Dermis blood vessel endothelial cell (primary cell): ENCODE results near the gene ARHGAP12. TPM values are rescaled to one million over a fixed set of nuclear protein-coding genes. Genes with fewer than 3 reads are reported as not detected.

Experiments
- DNase-seq: peaks from one replicate; pipeline ENCODE4 v3.0.0; 2010
- total RNA-seq: library from RNA; depleted of rRNA; stranded (reverse); fragments of >200 nt; gene quantifications from 2 replicates; pipeline ENCODE4 v1.2.3, GENCODE V29; 2014

Gene ARHGAP12
- total RNA-seq, 1 donor from 2014 or later: 35.6 TPM

DNA sequence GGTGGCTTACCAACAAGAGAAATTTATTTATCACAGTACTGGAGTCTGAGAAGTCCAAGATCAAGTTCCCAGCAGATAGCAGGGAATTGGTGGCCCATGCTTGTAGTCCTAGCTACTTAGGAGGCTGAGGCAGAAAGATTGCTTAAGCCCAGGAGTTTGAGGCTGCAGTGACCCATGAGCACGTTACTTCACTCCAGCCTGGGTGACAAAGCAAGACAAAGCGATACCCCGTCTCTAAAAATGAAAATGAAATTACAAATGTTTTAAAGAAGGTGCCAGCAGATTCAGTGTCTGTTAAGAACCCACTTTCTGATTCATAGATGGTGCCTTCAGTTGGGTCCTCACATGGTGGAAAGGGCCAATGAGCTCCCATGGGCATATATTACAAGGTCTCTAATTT is 20.6 kb upstream of the ARHGAP12 start:
- DNase-seq: no peak

DNA sequence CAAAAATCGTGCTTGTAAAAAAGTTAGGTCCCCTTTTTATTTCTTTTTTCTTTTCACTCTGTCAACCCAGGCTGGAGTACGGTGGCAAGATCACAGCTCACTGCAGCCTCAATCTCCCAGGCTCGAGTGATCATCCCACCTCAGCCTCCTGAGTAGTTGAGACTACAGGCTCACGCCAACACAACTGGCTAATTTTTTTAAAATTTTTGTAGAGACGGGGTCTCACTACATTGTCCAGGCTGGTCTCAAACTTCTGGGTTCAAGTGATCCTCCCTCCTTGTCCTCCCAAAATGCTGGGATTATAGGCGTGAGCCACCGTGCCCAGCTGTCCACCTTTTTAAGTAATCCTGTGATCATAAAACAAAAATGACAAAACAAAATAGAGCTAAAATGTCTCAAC is 19.4 kb upstream of the ARHGAP12 start:
- DNase-seq: no peak

- DNase-seq: peak; percentile 83
Measured at GRCh38 chr10:31947144-31947926, 18.7 kb upstream of the ARHGAP12 start.

DNA sequence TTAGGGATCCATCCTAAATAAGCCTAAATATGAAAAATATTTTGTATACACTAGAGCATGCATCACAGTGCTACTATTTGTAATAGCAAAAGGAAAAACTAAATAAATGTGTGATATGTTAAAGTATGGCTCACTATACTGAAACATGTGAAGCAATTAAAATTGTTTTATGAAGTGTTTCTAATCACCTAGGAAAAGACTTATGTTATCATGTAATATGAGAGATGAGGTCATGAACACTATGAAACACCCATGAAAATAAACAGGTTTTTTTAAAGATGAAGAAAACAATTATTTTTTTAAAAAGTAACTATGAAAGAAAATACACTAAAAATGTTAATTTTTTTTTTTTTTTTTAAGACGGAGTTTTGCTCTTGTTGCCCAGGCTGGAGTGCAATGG is 16.8 kb upstream of the ARHGAP12 start:
- no peak for DNase-seq

DNA sequence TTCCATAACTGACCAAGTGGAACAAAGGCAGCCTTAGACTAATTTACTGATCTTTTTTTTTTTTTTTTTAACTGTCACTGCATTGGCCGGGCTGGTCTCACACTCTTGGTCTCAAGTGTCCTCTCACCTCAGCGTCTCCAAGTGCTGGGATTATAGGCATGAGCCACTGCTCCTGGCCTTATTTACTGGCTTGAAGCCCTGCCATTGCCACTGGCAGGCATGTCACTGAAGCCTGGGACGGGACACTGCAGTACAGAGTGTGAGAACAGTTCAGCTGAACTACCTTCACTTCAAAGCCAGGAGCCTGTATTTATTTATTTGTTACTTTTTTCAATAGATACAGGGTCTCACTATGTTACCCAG is 15.4 kb upstream of the ARHGAP12 start:
- no peak for DNase-seq

DNA sequence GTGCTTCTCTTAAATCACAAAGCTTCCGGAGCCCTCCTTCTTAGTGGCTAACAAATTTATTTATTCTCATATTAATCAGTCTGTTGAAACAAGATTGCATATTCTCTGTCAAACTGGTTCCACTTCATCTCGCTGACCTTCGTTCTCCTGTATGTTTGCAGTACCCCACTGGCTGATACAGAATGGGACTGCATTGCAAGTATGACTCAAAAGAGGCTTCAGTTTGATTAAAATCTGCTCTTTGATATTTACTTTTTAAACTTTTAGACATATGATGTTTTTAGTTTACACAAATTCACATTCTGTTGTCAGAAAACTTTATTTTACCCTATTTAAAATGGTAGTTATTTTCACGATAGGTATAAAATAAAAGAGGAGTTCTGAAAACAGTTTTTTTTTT is 14.3 kb upstream of the ARHGAP12 start:
- DNase-seq: no peak

DNA sequence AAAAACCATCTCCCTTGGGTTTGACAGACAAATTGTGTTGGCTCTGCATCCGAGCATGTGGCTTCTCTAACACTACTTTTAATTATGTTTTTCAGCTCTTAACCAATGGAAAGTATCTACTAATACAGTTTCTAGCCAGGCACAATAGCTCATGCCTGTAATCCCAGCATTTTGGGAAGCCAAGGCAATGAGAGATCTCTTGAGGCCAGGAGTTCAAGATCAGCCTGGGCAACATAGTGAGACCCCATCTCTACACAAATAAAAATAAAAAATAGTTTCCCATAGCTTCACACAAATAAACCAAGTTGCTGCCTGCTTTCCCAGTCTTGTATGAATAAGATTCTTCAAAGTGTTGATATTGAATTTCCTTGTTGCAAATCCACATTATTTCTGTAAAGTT is 13.8 kb upstream of the ARHGAP12 start:
- no peak for DNase-seq

DNA sequence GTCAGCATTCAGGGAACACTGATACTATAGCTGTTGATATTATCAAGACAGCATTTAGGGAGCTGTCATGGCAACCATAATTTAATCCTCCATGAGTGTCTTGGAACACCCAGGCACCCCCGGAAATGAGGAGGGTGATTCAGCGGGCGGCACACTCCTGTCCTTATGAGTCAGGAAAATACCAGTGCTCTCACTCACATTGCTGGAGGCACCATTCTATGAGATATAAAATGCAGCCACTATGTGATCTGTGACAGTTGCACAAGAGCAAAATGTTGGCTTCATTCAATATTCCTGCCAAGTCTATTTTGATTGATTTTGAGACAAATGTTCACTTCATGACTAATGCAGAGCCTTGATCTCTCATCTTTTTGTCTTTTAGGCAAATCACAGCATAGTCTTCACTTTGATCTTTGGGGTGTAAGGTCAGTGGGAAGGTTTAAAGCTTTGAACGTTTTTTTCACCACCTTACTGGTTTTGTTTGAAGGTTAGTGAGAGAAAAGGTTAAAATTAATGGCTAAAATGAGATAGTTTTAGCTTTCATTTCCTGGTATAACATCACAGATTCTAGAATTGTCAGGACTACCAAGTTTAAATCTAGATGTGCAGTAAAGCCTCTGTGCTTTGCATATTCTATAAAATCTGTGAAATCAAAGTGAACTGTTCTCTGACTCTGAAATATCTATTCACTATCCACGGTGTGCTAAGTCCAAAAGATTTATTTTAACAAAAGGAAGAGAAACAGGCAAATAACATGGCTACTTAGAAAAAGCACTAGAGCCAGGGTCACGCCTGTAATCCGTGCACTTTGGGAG is 12.4 kb upstream of the ARHGAP12 start:
- peak; percentile 83 for DNase-seq

DNA sequence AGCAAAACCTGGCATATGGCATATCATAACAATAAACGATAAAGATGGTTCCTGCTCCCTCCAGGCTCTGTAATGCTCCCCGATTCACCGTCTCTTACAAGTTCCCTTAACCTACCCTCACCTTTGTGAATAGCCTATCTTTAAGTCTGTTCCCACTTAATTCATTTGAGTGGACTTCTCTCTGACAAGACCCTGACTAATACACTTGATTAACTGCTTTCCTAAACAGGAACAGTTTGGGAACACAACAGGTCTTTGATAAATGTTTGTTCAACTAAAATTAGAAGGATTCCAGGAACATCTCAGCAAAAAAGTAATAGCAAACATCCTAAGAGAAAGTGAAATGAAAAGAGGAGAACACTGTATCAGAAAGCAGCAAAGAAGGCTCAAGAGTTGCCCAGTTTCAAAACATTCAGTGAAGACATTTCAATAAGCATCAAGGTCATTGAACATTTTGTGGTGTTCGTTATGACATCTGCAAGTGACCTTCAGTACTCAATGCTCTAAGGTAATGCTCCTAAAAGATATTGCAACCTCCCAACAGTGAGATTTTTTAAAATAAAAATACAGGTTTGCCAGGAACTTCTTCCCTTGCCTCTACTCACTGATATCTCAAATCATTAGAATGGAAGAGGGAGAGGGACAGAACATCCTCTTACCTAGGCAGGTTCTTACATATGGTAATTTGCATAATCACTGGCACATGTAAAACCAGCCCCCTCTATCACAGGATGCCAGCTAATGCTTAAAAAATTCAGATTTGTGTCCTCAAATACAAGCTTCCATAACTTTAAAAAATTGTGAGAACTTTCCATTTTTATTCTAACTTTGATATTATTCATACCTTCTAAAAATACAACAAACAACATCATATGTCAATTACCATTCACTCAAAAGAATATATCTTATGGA is 11.4 kb upstream of the ARHGAP12 start:
- peak; percentile 24 for DNase-seq

GRCh38 chr10:31937371-31937770 is 8.7 kb upstream of the ARHGAP12 start:
- no peak for DNase-seq

GRCh38 chr10:31936933-31937332 is 8.3 kb upstream of the ARHGAP12 start:
- DNase-seq: no peak

DNA sequence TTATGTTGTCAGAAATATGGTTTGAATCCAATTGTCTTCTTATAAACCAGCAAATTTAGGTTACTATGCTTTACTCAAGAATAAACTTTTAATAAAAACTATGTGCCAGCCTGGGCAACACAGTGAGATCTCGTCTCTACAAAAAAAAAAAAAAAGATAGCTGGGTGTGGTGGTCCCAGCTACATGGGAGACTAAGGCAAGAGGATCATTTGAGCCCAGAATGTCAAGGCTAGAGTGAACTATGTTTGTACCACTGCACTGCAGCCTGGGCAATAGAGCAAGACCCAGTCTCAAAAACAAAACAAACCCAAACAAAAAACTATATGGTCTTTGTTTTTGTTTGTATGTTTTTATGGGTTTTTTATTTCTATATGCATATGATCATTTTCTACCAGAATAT is 7.5 kb upstream of the ARHGAP12 start:
- no peak for DNase-seq

DNA sequence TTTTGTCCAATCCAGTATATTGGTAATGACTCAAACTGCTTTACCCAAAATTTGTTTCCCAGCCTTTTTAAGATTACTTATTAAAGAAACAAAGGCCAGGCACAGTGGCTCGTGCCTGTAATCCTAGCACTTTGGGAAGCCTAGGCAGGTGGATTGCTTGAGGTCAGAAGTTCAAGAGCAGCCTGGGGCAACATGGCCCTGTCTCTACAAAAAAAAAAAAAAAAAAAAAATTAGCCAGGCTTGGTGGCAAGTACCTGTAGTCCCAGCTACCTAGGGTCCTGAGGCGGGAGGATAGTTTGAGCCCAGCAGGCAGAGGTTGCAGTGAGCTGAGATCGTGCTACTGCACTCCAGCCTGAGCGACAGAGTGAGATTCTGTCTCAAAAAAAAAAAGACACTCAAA is 7.0 kb upstream of the ARHGAP12 start:
- DNase-seq: no peak

GRCh38 chr10:31932838-31933237 is 4.2 kb upstream of the ARHGAP12 start:
- DNase-seq: no peak

GRCh38 chr10:31930856-31931255 is 2.2 kb upstream of the ARHGAP12 start:
- no peak for DNase-seq

DNA sequence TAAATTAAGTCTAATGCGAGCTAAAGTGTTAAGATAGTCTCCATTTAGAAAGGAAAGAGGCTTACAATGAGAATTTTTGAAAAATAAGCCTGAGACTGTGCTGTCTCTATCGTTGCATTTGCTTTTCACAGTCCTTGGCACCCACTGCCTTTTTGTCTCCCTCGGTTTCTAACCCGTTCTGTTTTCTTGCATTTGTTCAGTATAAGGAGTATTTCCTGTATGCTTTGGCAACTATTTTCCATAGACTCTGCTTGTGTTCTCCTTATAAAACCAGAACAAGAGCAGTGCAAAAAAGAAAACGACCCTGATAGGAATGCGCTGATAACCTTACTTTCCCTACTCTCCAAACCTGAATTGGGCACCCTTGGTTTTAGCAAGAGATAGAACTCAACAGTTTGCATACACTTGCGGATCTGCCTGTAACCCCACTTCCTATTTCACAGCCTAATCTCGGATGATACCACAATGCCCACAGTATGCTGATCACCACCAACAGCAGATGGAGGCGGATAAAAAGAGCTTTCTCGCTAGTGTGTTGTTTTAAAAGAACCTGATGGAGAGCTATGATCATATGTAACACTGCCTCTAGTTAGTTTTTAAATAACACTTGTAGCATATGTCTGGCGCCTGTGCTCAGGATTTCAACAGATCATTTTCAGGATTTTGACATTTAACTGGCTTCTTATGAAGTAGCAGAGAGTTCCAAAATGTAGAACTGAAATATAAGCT is 1.6 kb upstream of the ARHGAP12 start:
- DNase-seq: peak; percentile 35

DNA sequence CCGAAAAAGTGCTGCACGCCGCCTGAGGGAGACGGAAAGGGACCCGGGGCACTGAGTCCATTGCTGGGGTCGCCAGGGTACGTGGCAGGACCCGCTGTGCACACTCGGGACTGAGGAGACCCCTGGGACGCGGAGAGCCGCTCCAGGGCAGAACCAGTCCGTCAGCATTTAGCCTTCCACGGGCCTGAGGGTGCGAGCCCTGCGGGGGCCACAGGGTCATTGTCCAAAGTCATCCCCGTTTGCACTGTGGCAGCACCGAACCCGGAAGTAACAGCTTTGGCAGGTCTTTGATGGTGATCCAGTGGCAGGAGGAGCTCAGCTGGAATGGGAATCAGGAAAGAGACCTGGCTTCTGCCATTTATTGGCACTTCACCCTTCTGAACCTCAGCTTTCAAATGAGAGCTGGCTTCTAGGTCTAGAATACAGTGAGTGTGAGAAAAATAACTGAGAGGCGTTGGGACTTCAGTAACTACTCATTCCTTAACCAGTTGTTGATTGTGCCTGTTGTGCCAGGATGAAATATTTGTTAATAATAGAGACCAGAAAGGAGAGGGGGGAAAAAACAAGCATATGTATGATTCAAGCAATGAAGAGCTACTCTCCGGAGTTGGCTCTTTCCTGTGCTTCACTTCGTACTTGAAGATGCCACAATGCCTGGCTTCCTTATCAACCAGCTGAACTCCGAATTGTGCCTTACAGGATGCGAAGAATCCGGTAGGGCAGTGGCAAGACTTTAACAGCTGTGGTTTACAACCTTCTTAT is 811 bp upstream of the ARHGAP12 start:
- peak; percentile 57 for DNase-seq

DNA sequence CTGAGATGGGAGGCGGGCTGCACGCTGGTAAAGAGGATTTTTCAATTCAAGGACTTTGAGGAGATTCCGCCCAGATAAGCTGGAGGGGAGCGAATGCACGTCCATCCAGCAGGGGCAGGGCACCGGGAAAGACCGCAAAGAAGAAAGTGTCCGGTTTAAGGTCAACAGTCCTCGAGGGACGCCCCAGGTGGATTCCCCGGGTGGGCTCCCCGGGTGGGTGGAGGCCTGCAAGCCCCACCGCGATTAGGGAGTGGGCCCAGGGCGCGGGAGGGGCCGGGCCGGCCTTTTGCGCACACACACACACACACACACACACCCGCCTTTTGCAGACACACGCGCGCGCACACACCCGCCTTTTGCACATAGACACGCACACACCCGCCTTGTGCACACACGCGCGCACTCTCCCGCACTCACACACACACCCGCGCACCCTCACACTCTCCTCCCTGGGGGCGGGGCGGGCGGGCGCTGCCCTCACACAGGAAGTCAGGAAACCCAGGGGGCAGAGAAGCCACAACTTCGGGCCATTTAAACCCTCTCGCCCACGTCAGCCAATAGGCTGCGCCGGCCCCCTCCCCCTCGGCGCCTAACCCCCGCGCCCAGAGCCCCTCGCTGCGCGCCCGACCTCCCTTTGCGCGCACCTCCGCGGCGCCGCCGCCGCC is 615 bp downstream of the ARHGAP12 start:
- DNase-seq: peak; percentile 62

GRCh38 chr10:31927565-31927883 is 1.1 kb downstream of the ARHGAP12 start:
- no peak for DNase-seq

DNA sequence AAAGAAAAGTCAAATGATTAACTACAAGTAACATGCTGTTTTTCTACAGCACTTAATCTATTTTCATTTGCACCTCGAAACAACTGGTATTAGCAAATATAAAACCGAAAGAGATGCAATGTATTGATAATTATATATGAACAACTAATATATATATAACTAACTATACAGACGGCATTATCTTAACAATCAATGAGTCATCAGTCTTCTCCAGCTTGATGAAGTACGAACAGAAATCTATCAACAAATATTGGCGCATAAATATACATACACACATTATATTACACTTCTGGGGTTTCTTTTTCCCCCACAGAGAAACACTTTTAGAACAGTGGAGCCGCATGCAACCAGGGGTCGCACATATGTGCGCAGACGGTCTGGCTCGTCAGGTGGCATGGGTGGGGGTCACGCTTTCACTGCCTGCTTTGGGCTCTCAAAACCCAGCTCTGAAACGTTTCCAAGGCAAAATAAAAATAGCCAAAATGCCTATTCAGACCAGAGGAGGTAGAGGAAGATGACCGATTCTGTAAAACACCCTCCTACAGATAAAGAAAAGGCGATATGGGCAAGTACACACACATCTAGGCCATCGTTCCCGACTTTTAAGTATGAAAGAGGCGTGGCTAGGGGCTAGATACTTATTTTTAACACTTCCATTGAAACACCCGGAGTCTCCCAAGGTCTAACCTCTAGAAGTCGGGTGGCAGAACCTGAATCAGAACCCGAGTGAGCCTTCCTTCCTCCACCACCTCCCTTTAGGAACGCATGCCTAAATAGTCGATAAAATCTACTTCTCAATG is 1.7 kb downstream of the ARHGAP12 start:
- peak; percentile 20 for DNase-seq
